PC-9 (cell line): ENCODE data around the gene CBX1.

Experiments used
- CTCF ChIP-seq: fragments of 200-600 bp; sonication (generic); conservative IDR thresholded peaks from 2 replicates; pipeline ENCODE4 v1.6.1; 2017; ENCODE audit warnings: mixed run types, antibody characterized with exemption, mild to moderate bottlenecking, moderate library complexity
- EZH2 ChIP-seq: fragments of 200-600 bp; sonication (generic); IDR thresholded peaks from 2 replicates; pipeline ENCODE4 v1.8.0; 2017; ENCODE audit warnings: antibody characterized with exemption, low read depth

GRCh38 chr17:48064638-48065037, 36.6 kb downstream of the CBX1 start:
- no peak for TF ChIP-seq CTCF
- TF ChIP-seq EZH2 = no peak
